AG09309 (cell line): ENCODE data around the gene FAAP100.

ENCODE experiments used
- DNase-seq: peaks from one replicate; pipeline ENCODE4 v3.0.0-alpha.2; 2010; ENCODE audit warnings: low read depth
- H3K4me3 ChIP-seq: 2 replicates; pipeline ENCODE4 v1.5.1; 2011; ENCODE audit warnings: mild to moderate bottlenecking, low read depth, low read length, moderate library complexity; ENCODE audit not compliant: control insufficient read depth
- CTCF ChIP-seq: IDR thresholded peaks from 2 replicates; pipeline ENCODE4 v1.5.1; 2011; ENCODE audit warnings: mild to moderate bottlenecking, low read depth, low read length, inconsistent platforms; ENCODE audit not compliant: insufficient read depth, control insufficient read depth; ENCODE audit errors: missing control alignments

Gene FAAP100

GRCh38 chr17:81509207-81509971 is 42.8 kb downstream of the FAAP100 start:
- no peak for DNase-seq
- H3K4me3 ChIP-seq, result peak overlapping the region; percentile 63
- TF ChIP-seq CTCF, result no peak

GRCh38 chr17:81508639-81509206 is 43.4 kb downstream of the FAAP100 start:
- TF ChIP-seq CTCF, result no peak
- no peak for DNase-seq
- peak overlapping the region; percentile 63 for H3K4me3 ChIP-seq

GRCh38 chr17:81503619-81504018 is 48.5 kb downstream of the FAAP100 start:
- no peak for DNase-seq
- TF ChIP-seq CTCF, result no peak
- no peak overlapping the region for H3K4me3 ChIP-seq

- no peak overlapping the region for H3K4me3 ChIP-seq
- DNase-seq, result no peak
- TF ChIP-seq CTCF, result no peak
These were observed 49.6 kb downstream of the FAAP100 start for GRCh38 chr17:81502471-81503017.

GRCh38 chr17:81500047-81500446 is 52.1 kb downstream of the FAAP100 start:
- DNase-seq, result no peak
- no peak for TF ChIP-seq CTCF
- no peak overlapping the region for H3K4me3 ChIP-seq

- DNase-seq, result no peak
- TF ChIP-seq CTCF, result no peak
- H3K4me3 ChIP-seq, result no peak overlapping the region
These were observed 52.6 kb downstream of the FAAP100 start for GRCh38 chr17:81499601-81499970.
